Measurements from ENCODE around the gene ATG2A. TPM values are rescaled to one million over a fixed set of nuclear protein-coding genes. Genes with fewer than 3 reads are reported as not detected.

ATG2A gene
- total and polyA plus RNA-seq, 2 of the 8 experiments (the other 6 are each of a cell fraction or from before 2014, with no cell fraction given) = 12.1 to 22.1 TPM

DNA sequence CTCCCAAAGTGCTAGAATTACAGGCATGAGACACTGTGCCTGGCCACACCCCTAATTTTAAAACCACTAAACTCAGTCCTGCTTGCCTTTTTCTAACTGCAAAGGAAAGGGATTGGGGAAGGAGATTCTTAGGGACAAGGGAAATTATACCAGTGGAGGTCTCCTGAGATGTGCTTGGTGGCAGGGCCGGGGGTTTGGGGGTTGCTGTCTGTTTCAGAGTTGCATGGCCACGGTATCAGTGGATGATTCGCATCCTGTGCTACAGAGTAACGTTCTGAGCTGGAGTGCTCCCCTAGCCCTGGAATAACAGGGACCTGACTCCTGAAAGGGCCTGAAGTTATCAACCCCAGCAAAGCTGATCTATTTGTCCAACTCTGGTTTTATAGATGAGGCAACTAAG lies 19.5 kb upstream of the ATG2A start (continued):
- no peak for TF ChIP-seq CHD7 (IDR thresholded peaks at IDR 0.05; ENCODE audit: insufficient replicate concordance, low read length)
